ENCODE measurements around the gene ZNF525. TPM values are rescaled to one million over a fixed set of nuclear protein-coding genes. Genes with fewer than 3 reads are reported as not detected.
"Not testable (repeated sequence)": the region's sequence is repeated elsewhere in the genome, so short reads cannot be mapped to it uniquely, and the experiment has no call there.

ZNF525 gene
- total RNA-seq, 4 donors from 2014 or later: 4.2 to 9.6 (median 7.3) TPM

GRCh38 chr19:53333463-53334449, 31.7 kb upstream of the ZNF525 start, which contains the start of gene ZNF845:
Gene ZNF845, plus strand, starts transcription at chr19:53333749. Its CDS starts 7,559 bp downstream, at chr19:53341308.
- Histone ChIP-seq H3K9me3 (peaks cover 0 to 24% (median 0%) of the 10 kb centered on the region in 4 donors), H3K36me3 (peaks cover 0 to 29% (median 0%) of the 10 kb centered on the region in 3 donors), H3K4me1 (peaks cover 0 to 13% (median 6%) of the 10 kb centered on the region in 4 donors), H3K27me3 (no peaks in the 10 kb centered on the region), H3K4me3 (peak within 1 kb of the TSS; percentile 35 to 79 (median 62)), H3K27ac (peak within 1 kb of the TSS in 3 of 4 donors; percentile 78 to 87 (median 82))
- WGBS, 2 donors: 0 to 1% methylated on average over 58 of the region's 61 CpGs
- no peak for TF ChIP-seq CTCF (IDR thresholded peaks at IDR 0.05)
- peak in 1 of 2 donors; percentile 80 for TF ChIP-seq EP300 (IDR thresholded peaks at IDR 0.05)
- peak in 1 of 2 donors; percentile 50 for TF ChIP-seq POLR2A (IDR thresholded peaks at IDR 0.05)
- peak; percentile 90 to 92 for DNase-seq (ENCODE audit: low spot score in 2 of 2)

GRCh38 chr19:53344403-53344802, 21.1 kb upstream of the ZNF525 start:
- peaks cover 9 to 100% (median 56%) of the 10 kb centered on the region in 3 donors for H3K36me3 ChIP-seq
- not testable (repeated sequence) for H3K27ac ChIP-seq; H3K4me1 ChIP-seq; H3K4me3 ChIP-seq; H3K27me3 ChIP-seq; DNase-seq (ENCODE audit: low spot score in 2 of 2)
- peaks cover 0 to 100% (median 26%) of the 10 kb centered on the region in 4 donors for H3K9me3 ChIP-seq
- WGBS, 2 donors: 98 to 99% methylated on average over 4 of the region's 4 CpGs

- Histone ChIP-seq H3K9me3 (peaks cover 4 to 85% (median 39%) of the 10 kb centered on the region in 4 donors), H3K27me3 (no peaks in the 10 kb centered on the region), H3K27ac (no peak overlapping the region), H3K4me3 (no peak overlapping the region), H3K4me1 (no peaks in the 10 kb centered on the region), H3K36me3 (peaks cover 8 to 54% (median 10%) of the 10 kb centered on the region in 3 donors)
- 95 to 98% methylated on average over 1 of the region's 1 CpG for WGBS, 2 donors
- TF ChIP-seq CTCF (IDR thresholded peaks at IDR 0.05) (no peak), POLR2A (IDR thresholded peaks at IDR 0.05) (no peak), EP300 (IDR thresholded peaks at IDR 0.05) (no peak)
- no peak for DNase-seq (ENCODE audit: low spot score in 2 of 2)
Observed at GRCh38 chr19:53355739-53356138, 9.8 kb upstream of the ZNF525 start.

- Histone ChIP-seq H3K27ac (no peak overlapping the region), H3K27me3 (no peaks in the 10 kb centered on the region), H3K36me3 (peaks cover 0 to 32% (median 0%) of the 10 kb centered on the region in 3 donors), H3K9me3 (peaks cover 0 to 63% (median 21%) of the 10 kb centered on the region in 4 donors), H3K4me3 (no peak overlapping the region), H3K4me1 (no peaks in the 10 kb centered on the region)
- DNase-seq (ENCODE audit: low spot score in 2 of 2): no peak
- 68 to 76% methylated on average over 33 to 35 of the region's 35 CpGs for WGBS, 2 donors
- TF ChIP-seq POLR2A (IDR thresholded peaks at IDR 0.05) (no peak), CTCF (IDR thresholded peaks at IDR 0.05) (no peak), EP300 (IDR thresholded peaks at IDR 0.05) (no peak)
Observed at GRCh38 chr19:53357821-53358581, 7.5 kb upstream of the ZNF525 start.

- DNase-seq (ENCODE audit: low spot score in 2 of 2); H3K27me3 ChIP-seq: not testable (repeated sequence)
- WGBS, 2 donors: 93 to 96% methylated on average over 10 of the region's 10 CpGs
Observed at GRCh38 chr19:53360056-53360455, 5.4 kb upstream of the ZNF525 start.

More at GRCh38 chr19:53360056-53360455, 5.4 kb upstream of the ZNF525 start:
- H3K4me3 ChIP-seq, H3K4me1 ChIP-seq, H3K27ac ChIP-seq: not testable (repeated sequence)
- Histone ChIP-seq H3K9me3 (peaks cover 0 to 42% (median 11%) of the 10 kb centered on the region in 4 donors), H3K36me3 (peaks cover 0 to 11% (median 0%) of the 10 kb centered on the region in 3 donors)

Measured in tibial nerve (tissue), 4 donors.